Spleen (tissue), 11 donors: ENCODE measurements around the gene TRABD2B. TPM values are rescaled to one million over a fixed set of nuclear protein-coding genes. Genes with fewer than 3 reads are reported as not detected.

Source experiments
- DNase-seq: peaks from one replicate; pipeline ENCODE4 v3.0.0-alpha.2; 2020
- H3K27ac ChIP-seq, 8 donors: fragments of 200-600 bp; sonication (generic) in 7 of 8; 1 replicate in 4 of 8; 2 replicates in 4 of 8; pipeline versions ENCODE4 v1.5.0 to v1.8.0; 2016 to 2021; ENCODE audit warnings: inconsistent platforms in 4 of 8, mild to moderate bottlenecking in 4 of 8, moderate library complexity in 1 of 8
- H3K27me3 ChIP-seq, 7 donors: fragments of 200-600 bp; sonication (generic) in 6 of 7; replicated peaks in 1 of 7; 1 replicate in 4 of 7; 2 replicates in 3 of 7; pipeline versions ENCODE4 v1.5.0 to v1.8.0; 2016 to 2021; ENCODE audit warnings: inconsistent platforms in 3 of 7, mild to moderate bottlenecking in 1 of 7
- H3K36me3 ChIP-seq, 6 donors: fragments of 200-600 bp; sonication (generic) in 5 of 6; 1 replicate in 4 of 6; 2 replicates in 2 of 6; pipeline versions ENCODE4 v1.5.0 to v1.8.0; 2016 to 2021; ENCODE audit warnings: inconsistent platforms in 2 of 6
- H3K4me1 ChIP-seq, 6 donors: fragments of 200-600 bp; sonication (generic) in 5 of 6; 1 replicate in 3 of 6; 2 replicates in 3 of 6; pipeline versions ENCODE4 v1.5.0 to v1.8.0; 2016 to 2021; ENCODE audit warnings: inconsistent platforms in 3 of 6
- H3K4me3 ChIP-seq, 8 donors: fragments of 200-600 bp; sonication (generic) in 7 of 8; 1 replicate in 4 of 8; 2 replicates in 4 of 8; pipeline versions ENCODE4 v1.5.0 to v1.8.0; 2016 to 2021; ENCODE audit warnings: inconsistent platforms in 4 of 8, mild to moderate bottlenecking in 4 of 8, moderate library complexity in 2 of 8
- H3K9me3 ChIP-seq, 8 donors: fragments of 200-600 bp; sonication (generic) in 7 of 8; 1 replicate in 4 of 8; 2 replicates in 4 of 8; pipeline versions ENCODE4 v1.5.0 to v1.8.0; 2016 to 2021; ENCODE audit warnings: inconsistent platforms in 4 of 8
- POLR2A ChIP-seq, 3 donors: fragments of 450-650 bp; IDR thresholded peaks; one replicate each; pipeline ENCODE4 v1.5.1; 2017; ENCODE audit warnings: antibody characterized with exemption in 3 of 3, mild to moderate bottlenecking in 1 of 3
- POLR2AphosphoS5 ChIP-seq, 3 donors: sonication (generic); formaldehyde crosslinking; IDR thresholded peaks; one replicate each; pipeline ENCODE4 v1.5.1; 2017; ENCODE audit warnings: antibody characterized with exemption in 3 of 3
- WGBS, 5 donors: extraction: QIAGEN DNeasy Blood & Tissue Kit in 3 of 5; methylation state at CpG; one replicate each; pipeline versions ENCODE4 v1.1.5 to v1.1.7; 2013 to 2018; 5-methylcytosine and 5-hydroxymethylcytosine counted together
- intact Hi-C: fragments of 100-400 bp; cut with DNase I; formaldehyde crosslinking; loops from one replicate; pipeline ENCODE4 v1.15.0; 2023; ENCODE audit warnings: low total_unique reads
- polyA plus RNA-seq, 3 donors: library from polyadenylated mRNA; stranded (reverse); fragments of 200-250 nt; gene quantifications; one replicate each; pipeline ENCODE4 v1.2.1, GENCODE V29; 2013
- total RNA-seq, 7 donors: library from RNA; depleted of rRNA in 3 of 7; stranded (reverse); fragments of >200 nt in 3 of 7; fragmentation: NEBNext Ultra II Directional in 4 of 7; extraction: Animal tissue kit (Norgen Biotek cat#: 25700) in 4 of 7; gene quantifications; one replicate each; pipeline versions ENCODE4 v1.1.0 to v1.2.1, GENCODE V29; 2016 to 2021
- TF ChIP-seq, protein P1 (sequence below), 11 experiments: fragments of 200-600 bp in 7 of 11; fragments of 450-650 bp in 4 of 11; sonication (generic) in 4 of 11; IDR thresholded peaks in 8 of 11; conservative IDR thresholded peaks in 3 of 11; 1 replicate in 7 of 11; 2 replicates in 4 of 11; pipeline versions ENCODE4 v1.4.0 to v1.8.0; 2016 to 2021; ENCODE audit warnings: antibody characterized with exemption in 11 of 11, inconsistent platforms in 4 of 11, mild to moderate bottlenecking in 1 of 11
- donor health status: healthy with polysubstance abuse.
- donor health status: DM: no; HTN: no; CAD: no; lungs with moderate emphysema.
- donor health status: DM: no; HTN: no; CAD: no.
- donor health status: Bipolar disorder and iron deficiency.
- donor health status: healthy.
- donor health status: DM: no; HTN: no; CAD: no.
- donor health status: DM: yes; HTN: yes; CAD: no.

Gene TRABD2B
- total and polyA plus RNA-seq, 10 donors: 0.11 to 3.5 (median 0.64) TPM

- Histone ChIP-seq H3K4me3 (no peak overlapping the region), H3K27me3 (peaks cover 0 to 20% (median 0%) of the 10 kb centered on the region in 7 donors), H3K9me3 (no peaks in the 10 kb centered on the region), H3K4me1 (no peaks in the 10 kb centered on the region), H3K27ac (no peak overlapping the region), H3K36me3 (no peaks in the 10 kb centered on the region)
- intact Hi-C loops: no loop called here
- DNase-seq: no peak
- WGBS, 5 donors: 82 to 88% (median 86%) methylated on average over 4 of the region's 4 CpGs
- TF ChIP-seq POLR2A (IDR thresholded peaks at IDR 0.05): no peak
- TF ChIP-seq, protein P1, sequence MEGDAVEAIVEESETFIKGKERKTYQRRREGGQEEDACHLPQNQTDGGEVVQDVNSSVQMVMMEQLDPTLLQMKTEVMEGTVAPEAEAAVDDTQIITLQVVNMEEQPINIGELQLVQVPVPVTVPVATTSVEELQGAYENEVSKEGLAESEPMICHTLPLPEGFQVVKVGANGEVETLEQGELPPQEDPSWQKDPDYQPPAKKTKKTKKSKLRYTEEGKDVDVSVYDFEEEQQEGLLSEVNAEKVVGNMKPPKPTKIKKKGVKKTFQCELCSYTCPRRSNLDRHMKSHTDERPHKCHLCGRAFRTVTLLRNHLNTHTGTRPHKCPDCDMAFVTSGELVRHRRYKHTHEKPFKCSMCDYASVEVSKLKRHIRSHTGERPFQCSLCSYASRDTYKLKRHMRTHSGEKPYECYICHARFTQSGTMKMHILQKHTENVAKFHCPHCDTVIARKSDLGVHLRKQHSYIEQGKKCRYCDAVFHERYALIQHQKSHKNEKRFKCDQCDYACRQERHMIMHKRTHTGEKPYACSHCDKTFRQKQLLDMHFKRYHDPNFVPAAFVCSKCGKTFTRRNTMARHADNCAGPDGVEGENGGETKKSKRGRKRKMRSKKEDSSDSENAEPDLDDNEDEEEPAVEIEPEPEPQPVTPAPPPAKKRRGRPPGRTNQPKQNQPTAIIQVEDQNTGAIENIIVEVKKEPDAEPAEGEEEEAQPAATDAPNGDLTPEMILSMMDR (IDR thresholded peaks at IDR 0.05 in 8 of 11, conservative IDR thresholded peaks at IDR 0.05 in 3 of 11): no peak
- no peak for TF ChIP-seq POLR2AphosphoS5 (IDR thresholded peaks at IDR 0.05)
These were observed 85.3 kb downstream of the TRABD2B start for GRCh38 chr1:47911892-47912291.

- Histone ChIP-seq H3K9me3 (no peaks in the 10 kb centered on the region), H3K4me3 (no peak overlapping the region), H3K36me3 (no peaks in the 10 kb centered on the region), H3K4me1 (no peaks in the 10 kb centered on the region), H3K27me3 (peaks cover 0 to 16% (median 0%) of the 10 kb centered on the region in 7 donors), H3K27ac (no peak overlapping the region)
- no peak for TF ChIP-seq POLR2AphosphoS5 (IDR thresholded peaks at IDR 0.05)
- TF ChIP-seq, protein P1 (IDR thresholded peaks at IDR 0.05 in 8 of 11, conservative IDR thresholded peaks at IDR 0.05 in 3 of 11): no peak
- no peak for TF ChIP-seq POLR2A (IDR thresholded peaks at IDR 0.05)
- 87 to 99% (median 92%) methylated on average over 9 of the region's 9 CpGs for WGBS, 5 donors
- intact Hi-C loops: no loop called here
- DNase-seq: no peak
These were observed 85.8 kb downstream of the TRABD2B start for GRCh38 chr1:47911424-47911823.

- Histone ChIP-seq H3K4me1 (no peaks in the 10 kb centered on the region), H3K9me3 (no peaks in the 10 kb centered on the region), H3K27ac (no peak overlapping the region), H3K27me3 (peaks cover 0 to 7% (median 0%) of the 10 kb centered on the region in 7 donors), H3K36me3 (no peaks in the 10 kb centered on the region), H3K4me3 (no peak overlapping the region)
- TF ChIP-seq, protein P1 (IDR thresholded peaks at IDR 0.05 in 8 of 11, conservative IDR thresholded peaks at IDR 0.05 in 3 of 11): no peak
- TF ChIP-seq POLR2AphosphoS5 (IDR thresholded peaks at IDR 0.05): no peak
- TF ChIP-seq POLR2A (IDR thresholded peaks at IDR 0.05): no peak
- no peak for DNase-seq
- WGBS, 5 donors: 82 to 97% (median 88%) methylated on average over 2 of the region's 2 CpGs
- intact Hi-C loops: no loop called here
These were observed 88.9 kb downstream of the TRABD2B start for GRCh38 chr1:47908258-47908657.

GRCh38 chr1:47907177-47907528 lies 90.0 kb downstream of the TRABD2B start:
- Histone ChIP-seq H3K4me3 (no peak overlapping the region), H3K27ac (no peak overlapping the region), H3K36me3 (no peaks in the 10 kb centered on the region), H3K4me1 (no peaks in the 10 kb centered on the region), H3K9me3 (no peaks in the 10 kb centered on the region), H3K27me3 (peaks cover 0 to 7% (median 0%) of the 10 kb centered on the region in 7 donors)
- DNase-seq: no peak
- TF ChIP-seq, protein P1 (IDR thresholded peaks at IDR 0.05 in 8 of 11, conservative IDR thresholded peaks at IDR 0.05 in 3 of 11): no peak
- TF ChIP-seq POLR2AphosphoS5 (IDR thresholded peaks at IDR 0.05): no peak
- no peak for TF ChIP-seq POLR2A (IDR thresholded peaks at IDR 0.05)
- WGBS, 5 donors: 62 to 97% (median 79%) methylated on average over 1 of the region's 1 CpG
- intact Hi-C loops: no loop called here
